GM12878 (cell line): ENCODE measurements around the gene HDAC5. TPM values are rescaled to one million over a fixed set of nuclear protein-coding genes. Genes with fewer than 3 reads are reported as not detected.

Experiments used
- ATAC-seq: fragments of 200-7000 bp; cut with Tn5 transposase; 3 replicates; pipeline ENCODE4 v1.9.1; 2020; ENCODE audit warnings: mild to moderate bottlenecking, moderate library complexity
- BruUV-seq: library from RNA; stranded (reverse); fragments of 400-500 nt; replicated peaks from 2 replicates; lab custom pipeline; 2021; lab: Mats Ljungman, UMichigan
- CTCF ChIA-PET: fragments of 300-600 bp; sonication (Branson Sonifier 250); formaldehyde crosslinking; extraction: SDS; loops from one replicate; lab custom pipeline; 2021; ENCODE audit warnings: inconsistent platforms; lab: Yijun Ruan, JAX
- POLR2A ChIA-PET: fragments of 350-600 bp; formaldehyde crosslinking; extraction: SDS; loops from one replicate; lab custom pipeline; 2021; ENCODE audit warnings: inconsistent platforms; lab: Charles Lee
- RAD21 ChIA-PET: fragments of 300-600 bp; sonication (Branson Sonifier 250); formaldehyde crosslinking; loops from one replicate; lab custom pipeline; 2023; ENCODE audit warnings: antibody characterized with exemption; ENCODE audit not compliant: unreplicated experiment; lab: Charles Lee
- SMC1A ChIA-PET: fragments of 300-600 bp; sonication (Branson Sonifier 250); formaldehyde crosslinking; loops from one replicate; lab custom pipeline; 2023; ENCODE audit not compliant: unreplicated experiment, uncharacterized antibody; lab: Charles Lee
- DNase-seq: peaks from one replicate; pipeline ENCODE4 v3.0.0-alpha.2; 2011; ENCODE audit warnings: low read depth, low spot score
- FAIRE-seq: peaks from 3 replicates; lab custom pipeline; 2011; peaks lifted over from hg19 to GRCh38; lab: Jason Lieb, UNC
- H2AFZ ChIP-seq: 2 replicates; pipeline ENCODE4 v1.6.0; 2011; ENCODE audit warnings: low read depth, low read length, control low read depth; ENCODE audit not compliant: control insufficient read depth
- H3K27ac ChIP-seq: 2 replicates; pipeline ENCODE4 v1.5.1; 2011; ENCODE audit warnings: control low read depth; ENCODE audit not compliant: control insufficient read depth, insufficient read depth
- H3K27me3 ChIP-seq, 2 experiments: replicated peaks in 1 of 2; 2 replicates each; pipeline versions ENCODE4 v1.6.0 to v1.6.1; 2011; ENCODE audit warnings: low read length in 1 of 2; ENCODE audit not compliant: control insufficient read depth in 2 of 2, insufficient read depth in 2 of 2
- H3K36me3 ChIP-seq, 2 experiments: 2 replicates each; pipeline ENCODE4 v1.5.1; 2011; ENCODE audit warnings: low read length in 1 of 2; ENCODE audit not compliant: control insufficient read depth in 2 of 2, insufficient read depth in 2 of 2
- H3K4me1 ChIP-seq: 2 replicates; pipeline ENCODE4 v1.6.1; 2011; ENCODE audit warnings: mild to moderate bottlenecking, low read length, moderate library complexity, mixed read lengths; ENCODE audit not compliant: control insufficient read depth, insufficient read depth
- H3K4me2 ChIP-seq: 2 replicates; pipeline ENCODE4 v1.6.0; 2011; ENCODE audit warnings: control low read depth; ENCODE audit not compliant: control insufficient read depth, insufficient read depth
- H3K4me3 ChIP-seq: fragments of 200-600 bp; sonication (generic); 2 replicates; pipeline ENCODE4 v1.5.1; 2016
- H3K79me2 ChIP-seq: 2 replicates; pipeline ENCODE4 v1.6.0; 2011; ENCODE audit warnings: low read length; ENCODE audit not compliant: control insufficient read depth, insufficient read depth
- H3K9ac ChIP-seq: 2 replicates; pipeline ENCODE4 v1.8.0; 2011; ENCODE audit warnings: low read length, control low read depth, mixed read lengths; ENCODE audit not compliant: control insufficient read depth, insufficient read depth
- H3K9me3 ChIP-seq: replicated peaks from 3 replicates; pipeline ENCODE4 v1.5.1; 2011; ENCODE audit warnings: mild to moderate bottlenecking, low read length; ENCODE audit not compliant: control insufficient read depth, insufficient read depth
- H4K20me1 ChIP-seq: 2 replicates; pipeline ENCODE4 v1.6.0; 2011; ENCODE audit not compliant: control insufficient read depth, insufficient read depth
- EP300 ChIP-seq, 2 experiments: fragments of 150-350 bp in 1 of 2; IDR thresholded peaks; 2 replicates each; pipeline ENCODE4 v1.6.1; 2011 to 2012; ENCODE audit warnings: low read depth in 2 of 2, low read length in 2 of 2, borderline replicate concordance in 1 of 2, improper control_type of control experiment in 1 of 2, inconsistent platforms in 1 of 2; ENCODE audit not compliant: control insufficient read depth in 1 of 2
- PML ChIP-seq: IDR thresholded peaks from 2 replicates; pipeline ENCODE4 v1.6.1; 2012; ENCODE audit warnings: low read length, inconsistent platforms
- REST ChIP-seq: IDR thresholded peaks from 2 replicates; pipeline ENCODE4 v1.6.1; 2012; ENCODE audit warnings: mild to moderate bottlenecking, low read depth, low read length
- RFX5 ChIP-seq: IDR thresholded peaks from 2 replicates; pipeline ENCODE4 v1.6.1; 2011; ENCODE audit warnings: low read depth, low read length, improper control_type of control experiment
- TARDBP ChIP-seq: IDR thresholded peaks from 2 replicates; pipeline ENCODE4 v1.6.1; 2016; ENCODE audit warnings: borderline replicate concordance
- TCF3 ChIP-seq: IDR thresholded peaks from 2 replicates; pipeline ENCODE4 v1.6.1; 2012; ENCODE audit warnings: low read depth, mild to moderate bottlenecking, low read length, borderline replicate concordance; ENCODE audit not compliant: insufficient read depth
- ZBTB11 ChIP-seq: fragments of 450-650 bp; formaldehyde crosslinking; IDR thresholded peaks from 2 replicates; pipeline ENCODE4 v1.5.0; 2022; ENCODE audit warnings: mild to moderate bottlenecking, missing genetic modification characterization
- WGBS: methylation state at CpG from one replicate; pipeline ENCODE4 v1.1.6; 2016; ENCODE audit warnings: low lambda C conversion rate; ENCODE audit not compliant: insufficient replicate concordance, insufficient coverage; ENCODE audit errors: missing lambda C conversion rate; 5-methylcytosine and 5-hydroxymethylcytosine counted together
- in situ Hi-C: fragments of 300-500 bp; cut with MboI; formaldehyde crosslinking; loops from 9 replicates; pipeline ENCODE4 v1.14.3; 2018; ENCODE audit warnings: mixed read lengths
- intact Hi-C: fragments of 100-400 bp; cut with micrococcal nuclease; formaldehyde crosslinking; loops from one replicate; pipeline ENCODE4 v1.14.2; 2022; ENCODE audit not compliant: unreplicated experiment
- polyA plus RNA-seq, 11 experiments: library from polyadenylated mRNA; depleted of rRNA in 4 of 11; unstranded in 6 of 11; stranded (reverse) in 5 of 11; fragments of >200 nt; fragmentation: Nextera tagmentation in 4 of 11; fragmentation: Illumina TruSeq in 1 of 11; extraction: Ambion mirVana in 4 of 11; extraction: Trizol in 1 of 11; gene quantifications; 1 replicate in 1 of 11; 2 replicates in 10 of 11; pipeline versions ENCODE4 v1.2.1 to v1.2.3, GENCODE V29; 2011 to 2016; ENCODE audit warnings: inconsistent platforms in 2 of 11, missing spikeins in 2 of 11, low read depth in 1 of 11
- total RNA-seq, 4 experiments: library from RNA; depleted of rRNA in 3 of 4; stranded (reverse); fragments of >200 nt in 3 of 4; fragmentation: Illumina TruSeq in 1 of 4; extraction: Trizol in 1 of 4; gene quantifications; 2 replicates each; pipeline versions ENCODE4 v1.2.1 to v1.2.3, GENCODE V29; 2013 to 2021

HDAC5 gene
- total and polyA plus RNA-seq, 10 of the 15 experiments (the other 5 are each of a cell fraction or from before 2014, with no cell fraction given): 1.1 to 58.0 (median 27.3) TPM

GRCh38 chr17:44118427-44119050 is 4.9 kb downstream of the HDAC5 start (continued):
- no peak for TF ChIP-seq ZBTB11 (CRISPR knock-in tag)
- no peak for TF ChIP-seq RFX5

- ChIA-PET CTCF (interaction anchor here (0.7 to 4.2 kb wide), 8 partner anchors 10 to 174 kb away, joined by 3 to 40 read pairs (median 6); partner anchors contain the start of gene LSM12), POLR2A (no interaction called here)
- 85% methylated on average over 18 of the region's 18 CpGs for WGBS
Measured at GRCh38 chr17:44117351-44117750, 6.1 kb downstream of the HDAC5 start.

More at GRCh38 chr17:44117351-44117750, 6.1 kb downstream of the HDAC5 start:
- intact Hi-C loops: no loop called here
- Histone ChIP-seq H3K36me3 (peaks cover 0 to 1% of the 10 kb centered on the region in 2 experiments; a peak in 1 of 4 replicates), H3K4me1 (peaks cover 10% of the 10 kb centered on the region), H4K20me1 (no peaks in the 10 kb centered on the region), H3K27ac (no peak overlapping the region), H3K4me2 (no peak overlapping the region), H3K79me2 (peaks cover 2% of the 10 kb centered on the region; the same call in 1 of the 2 replicates), H3K4me3 (no peak overlapping the region), H3K27me3 (no peaks in the 10 kb centered on the region), H2AFZ (no peak overlapping the region), H3K9ac (no peak overlapping the region), H3K9me3 (no peaks in the 10 kb centered on the region)
- ATAC-seq: no peak
- TF ChIP-seq TARDBP: no peak
- no peak for TF ChIP-seq EP300 (IDR thresholded peaks at IDR 0.05; ENCODE audit: borderline replicate concordance in 1 of 2, control insufficient read depth in 1 of 2, low read depth in 2 of 2, low read length in 2 of 2)
- no peak for TF ChIP-seq REST
- no peak for TF ChIP-seq TCF3
- no peak for TF ChIP-seq PML
- BruUV-seq: no TSS peak
- ChIA-PET RAD21 (interaction anchor here (0.7 to 1.4 kb wide), 2 partner anchors 34 to 173 kb away, joined by 4 read pairs; no protein-coding TSS in a partner anchor), SMC1A (interaction anchor here (1.1 to 3.3 kb wide), 2 partner anchors 92 to 174 kb away, joined by 3 to 22 read pairs; no protein-coding TSS in a partner anchor)
- DNase-seq: no peak
- in situ Hi-C loops: loop anchor here (25.0 kb wide), 1 partner anchor 905 kb away; the partner anchor contains the start of gene TMEM106A
- FAIRE-seq: no peak
